Uterus (tissue), 2 donors: ENCODE measurements around the gene RBMS3.

Experiments
- POLR2A ChIP-seq, 2 donors: fragments of 450-650 bp; IDR thresholded peaks; one replicate each; pipeline ENCODE4 v1.6.1; 2016; ENCODE audit warnings: antibody characterized with exemption in 2 of 2, mild to moderate bottlenecking in 1 of 2, moderate library complexity in 1 of 2
- TF ChIP-seq, protein P1 (sequence below), 4 experiments: fragments of 200-600 bp in 2 of 4; fragments of 450-650 bp in 2 of 4; sonication (generic) in 2 of 4; IDR thresholded peaks; one replicate each; pipeline ENCODE4 v1.5.1; 2016 to 2019; ENCODE audit warnings: antibody characterized with exemption in 4 of 4, mild to moderate bottlenecking in 2 of 4, moderate library complexity in 1 of 4

- TF ChIP-seq, protein P1, sequence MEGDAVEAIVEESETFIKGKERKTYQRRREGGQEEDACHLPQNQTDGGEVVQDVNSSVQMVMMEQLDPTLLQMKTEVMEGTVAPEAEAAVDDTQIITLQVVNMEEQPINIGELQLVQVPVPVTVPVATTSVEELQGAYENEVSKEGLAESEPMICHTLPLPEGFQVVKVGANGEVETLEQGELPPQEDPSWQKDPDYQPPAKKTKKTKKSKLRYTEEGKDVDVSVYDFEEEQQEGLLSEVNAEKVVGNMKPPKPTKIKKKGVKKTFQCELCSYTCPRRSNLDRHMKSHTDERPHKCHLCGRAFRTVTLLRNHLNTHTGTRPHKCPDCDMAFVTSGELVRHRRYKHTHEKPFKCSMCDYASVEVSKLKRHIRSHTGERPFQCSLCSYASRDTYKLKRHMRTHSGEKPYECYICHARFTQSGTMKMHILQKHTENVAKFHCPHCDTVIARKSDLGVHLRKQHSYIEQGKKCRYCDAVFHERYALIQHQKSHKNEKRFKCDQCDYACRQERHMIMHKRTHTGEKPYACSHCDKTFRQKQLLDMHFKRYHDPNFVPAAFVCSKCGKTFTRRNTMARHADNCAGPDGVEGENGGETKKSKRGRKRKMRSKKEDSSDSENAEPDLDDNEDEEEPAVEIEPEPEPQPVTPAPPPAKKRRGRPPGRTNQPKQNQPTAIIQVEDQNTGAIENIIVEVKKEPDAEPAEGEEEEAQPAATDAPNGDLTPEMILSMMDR (IDR thresholded peaks at IDR 0.05) = no peak
- no peak for TF ChIP-seq POLR2A (IDR thresholded peaks at IDR 0.05)
Measured at GRCh38 chr3:29880809-29881208, 599.9 kb downstream of the RBMS3 start.
